ENCODE measurements around the gene FGF9. TPM values are rescaled to one million over a fixed set of nuclear protein-coding genes. Genes with fewer than 3 reads are reported as not detected.

FGF9 gene
- total and polyA plus RNA-seq, 2 of the 8 experiments (the other 6 are each of a cell fraction or from before 2014, with no cell fraction given) = 0.02 TPM; not detected in 1

- H3K27me3 ChIP-seq (replicated peaks in 1 of 4; ENCODE audit: control insufficient read depth in 3 of 4, extremely low read depth in 1 of 4, insufficient read depth in 3 of 4, low read length in 3 of 4) = no peaks in the 10 kb centered on the region
- TF ChIP-seq SP4 (IDR thresholded peaks at IDR 0.05; ENCODE audit: low read length) (no peak), RNF2 (IDR thresholded peaks at IDR 0.05; ENCODE audit: borderline replicate concordance, low read depth, low read length, missing control alignments, poor library complexity, severe bottlenecking) (no peak), PHF8 (conservative IDR thresholded peaks at IDR 0.05; ENCODE audit: low read depth, low read length) (no peak), EP300 (IDR thresholded peaks at IDR 0.05; ENCODE audit: borderline replicate concordance in 1 of 2, low read depth in 2 of 2, low read length in 2 of 2) (no peak)
Observed at GRCh38 chr13:21742096-21742495, 71.2 kb downstream of the FGF9 start.

More at GRCh38 chr13:21742096-21742495, 71.2 kb downstream of the FGF9 start:
- no peak overlapping the region for H3K18ac ChIP-seq (ENCODE audit: extremely low read depth, low read length)
- H3K9ac ChIP-seq (replicated peaks in 1 of 4; ENCODE audit: extremely low read depth in 1 of 4, low read depth in 3 of 4, low read length in 3 of 4) = no peak overlapping the region
- no peak overlapping the region for H2AK5ac ChIP-seq (ENCODE audit: low read depth, low read length)
- H4K20me1 ChIP-seq (replicated peaks in 1 of 2; ENCODE audit: control insufficient read depth in 1 of 2, insufficient read depth in 2 of 2, low read length in 2 of 2) = no peaks in the 10 kb centered on the region
- no peak overlapping the region for H3K27ac ChIP-seq (ENCODE audit: low read depth, low read length)
- H3K23me2 ChIP-seq (ENCODE audit: low read depth, low read length) = peaks cover 3% of the 10 kb centered on the region; the same call in 1 of the 2 replicates
- H2BK20ac ChIP-seq (ENCODE audit: low read length) = no peak overlapping the region
- ChIA-PET CTCF (ENCODE audit: partially characterized antibody) (no interaction called here), POLR2A (ENCODE audit: partially characterized antibody) (no interaction called here)
- WGBS, 2 experiments (ENCODE audit: extremely low coverage in 1 of 2, insufficient coverage in 1 of 2, insufficient read length in 1 of 2, insufficient replicate concordance in 2 of 2, low coverage in 1 of 2, low lambda C conversion rate in 2 of 2, missing lambda C conversion rate in 1 of 2) = 82% methylated on average over 7 of the region's 7 CpGs; no CpG with 5 or more reads in 1 of the 2 experiments
- no peak overlapping the region for H3K4ac ChIP-seq (replicated peaks; ENCODE audit: insufficient read length, low read depth, low read length)
- H2BK120ac ChIP-seq (replicated peaks; ENCODE audit: low read depth, low read length) = no peak overlapping the region
- no peak overlapping the region for H3K4me3 ChIP-seq (ENCODE audit: extremely low read depth in 1 of 4, insufficient read depth in 2 of 4, low read depth in 3 of 4, low read length in 4 of 4)
- DNase-seq (ENCODE audit: low read depth in 1 of 2, low spot score in 2 of 2) = no peak
- no peak overlapping the region for H3K4me2 ChIP-seq (ENCODE audit: insufficient read depth in 1 of 2, low read depth in 2 of 2, low read length in 2 of 2)
- no peak overlapping the region for H4K91ac ChIP-seq (replicated peaks; ENCODE audit: insufficient read length, low read length)
- H2BK15ac ChIP-seq (ENCODE audit: low read length) = no peak overlapping the region
- no peaks in the 10 kb centered on the region for H3K4me1 ChIP-seq (replicated peaks in 1 of 4; ENCODE audit: control insufficient read depth in 3 of 4, insufficient read depth in 4 of 4, low read length in 3 of 4)
- H2BK12ac ChIP-seq (ENCODE audit: low read depth, low read length) = no peak overlapping the region
- no peak for FAIRE-seq
- no peaks in the 10 kb centered on the region for H3K36me3 ChIP-seq (ENCODE audit: control insufficient read depth in 2 of 4, insufficient read depth in 4 of 4, low read length in 3 of 4)
- no peak overlapping the region for H3K56ac ChIP-seq (replicated peaks; ENCODE audit: insufficient read length, low read depth, low read length)
- no peaks in the 10 kb centered on the region for H3K79me1 ChIP-seq (ENCODE audit: low read depth, low read length)
- no peak overlapping the region for H4K5ac ChIP-seq (ENCODE audit: insufficient read length, low read depth, low read length)
- no peak overlapping the region for H2BK5ac ChIP-seq (ENCODE audit: low read depth, low read length)
- H3K23ac ChIP-seq (ENCODE audit: insufficient read length) = no peak overlapping the region
- H3K9me3 ChIP-seq (ENCODE audit: insufficient read depth in 2 of 2, low read depth in 1 of 2, low read length in 1 of 2) = no peaks in the 10 kb centered on the region
- no peak overlapping the region for H2AFZ ChIP-seq (ENCODE audit: low read length)
- H3K14ac ChIP-seq (ENCODE audit: insufficient read length) = no peak overlapping the region
- H4K8ac ChIP-seq (ENCODE audit: extremely low read depth, insufficient read depth, low read length) = no peak overlapping the region
- H3K79me2 ChIP-seq (ENCODE audit: control insufficient read depth in 1 of 2, insufficient read depth in 2 of 2, low read length in 2 of 2) = no peaks in the 10 kb centered on the region

All from H1 (cell line).